Breast epithelium (tissue), 3 donors: Measurements from ENCODE around the gene RRM2.

Source experiments
- CTCF ChIP-seq, 3 donors: fragments of 450-650 bp; IDR thresholded peaks; one replicate each; pipeline ENCODE4 v1.5.1; 2016 to 2017; ENCODE audit warnings: antibody characterized with exemption in 3 of 3, mild to moderate bottlenecking in 3 of 3, moderate library complexity in 3 of 3
- POLR2A ChIP-seq: fragments of 450-650 bp; IDR thresholded peaks from one replicate; pipeline ENCODE4 v1.6.1; 2016; ENCODE audit warnings: antibody characterized with exemption, mild to moderate bottlenecking, moderate library complexity

DNA sequence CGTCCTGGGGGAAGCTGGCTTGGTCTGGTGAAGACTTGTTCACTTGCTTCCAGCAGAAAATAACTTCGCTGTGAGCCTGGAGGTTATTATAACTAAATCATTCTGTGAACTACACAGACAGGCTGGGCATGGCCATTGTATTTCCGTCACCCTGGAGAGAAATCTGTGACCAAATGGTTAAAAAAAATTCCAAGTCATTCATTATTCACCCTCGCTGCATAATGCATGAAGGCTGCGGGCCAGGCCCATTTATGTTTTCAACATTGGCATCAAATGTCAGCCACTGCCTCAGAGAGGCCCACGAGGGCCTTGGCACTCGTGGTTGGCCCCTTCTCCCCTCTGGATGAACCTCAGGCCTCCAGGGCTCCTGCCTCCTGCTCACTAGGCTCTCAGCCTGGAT, 57.7 kb downstream of the RRM2 start:
- TF ChIP-seq POLR2A, result no peak
- no peak for TF ChIP-seq CTCF (IDR thresholded peaks at IDR 0.05)
